GM12892 (cell line): ENCODE results near the gene PTPRN2.

Experiments used
- POLR2A ChIP-seq: IDR thresholded peaks from 2 replicates; pipeline ENCODE4 v1.6.1; 2011; ENCODE audit warnings: low read depth, low read length, control low read depth
- POLR2AphosphoS5 ChIP-seq: IDR thresholded peaks from 2 replicates; pipeline ENCODE4 v1.6.1; 2011; ENCODE audit warnings: low read depth, low read length, control low read depth

- TF ChIP-seq POLR2AphosphoS5, result no peak
- no peak for TF ChIP-seq POLR2A
Observed at GRCh38 chr7:158033196-158033595, 554.4 kb downstream of the PTPRN2 start.
